Neural cell (in vitro differentiated cells): ENCODE measurements around the gene SEL1L3. TPM values are rescaled to one million over a fixed set of nuclear protein-coding genes. Genes with fewer than 3 reads are reported as not detected.

ENCODE experiments used
- H2AFZ ChIP-seq: fragments of 200-600, 300-800 bp; sonication (generic), shearing (Covaris generic); 2 replicates; pipeline ENCODE4 v1.6.0; 2014; ENCODE audit warnings: low read depth, mild to moderate bottlenecking, antibody characterized with exemption, low read length, moderate library complexity
- H3F3A ChIP-seq: fragments of 200-600 bp; shearing (Covaris generic); 2 replicates; pipeline ENCODE4 v1.6.1; 2016; ENCODE audit warnings: mild to moderate bottlenecking, moderate library complexity, mixed read lengths, antibody characterized with exemption, low read length; ENCODE audit not compliant: insufficient read depth, poor library complexity, severe bottlenecking
- H3K27ac ChIP-seq: fragments of 200-600, 300-800 bp; sonication (generic), shearing (Covaris generic); 2 replicates; pipeline ENCODE4 v1.5.1; 2014; ENCODE audit warnings: mild to moderate bottlenecking, low read length, moderate library complexity
- H3K27me3 ChIP-seq: fragments of 300-800, 200-600 bp; sonication (generic), shearing (Covaris generic); 2 replicates; pipeline ENCODE4 v1.6.0; 2014; ENCODE audit warnings: mild to moderate bottlenecking, low read depth, low read length, moderate library complexity; ENCODE audit not compliant: insufficient read depth
- H3K36me3 ChIP-seq: fragments of 300-800, 200-600 bp; sonication (generic), shearing (Covaris generic); 2 replicates; pipeline ENCODE4 v1.5.1; 2014; ENCODE audit warnings: mild to moderate bottlenecking, antibody characterized with exemption, low read length, moderate library complexity; ENCODE audit not compliant: insufficient read depth
- H3K4me2 ChIP-seq: fragments of 300-800, 200-600 bp; sonication (generic), shearing (Covaris generic); 2 replicates; pipeline ENCODE4 v1.6.0; 2014; ENCODE audit warnings: mild to moderate bottlenecking, low read length
- H3K4me3 ChIP-seq: fragments of 300-800, 200-600 bp; sonication (generic), shearing (Covaris generic); 2 replicates; pipeline ENCODE4 v1.5.1; 2014; ENCODE audit warnings: mild to moderate bottlenecking, low read length, moderate library complexity
- H3K79me2 ChIP-seq: fragments of 200-600 bp; shearing (Covaris generic); replicated peaks from 2 replicates; pipeline ENCODE4 v1.6.0; 2014; ENCODE audit warnings: mild to moderate bottlenecking, low read length, moderate library complexity; ENCODE audit not compliant: insufficient read depth
- H3K9ac ChIP-seq: fragments of 300-800, 200-600 bp; sonication (generic), shearing (Covaris generic); 2 replicates; pipeline ENCODE4 v1.6.1; 2016; ENCODE audit warnings: mild to moderate bottlenecking, low read length, mixed read lengths
- H3K9me2 ChIP-seq: fragments of 200-600 bp; shearing (Covaris generic); 2 replicates; pipeline ENCODE4 v1.6.1; 2016; ENCODE audit warnings: mild to moderate bottlenecking, low read length, mixed read lengths; ENCODE audit not compliant: insufficient read depth
- H3K9me3 ChIP-seq: fragments of 200-600, 300-800 bp; sonication (generic), shearing (Covaris generic); 2 replicates; pipeline ENCODE4 v1.6.1; 2016; ENCODE audit warnings: mild to moderate bottlenecking, mixed run types, low read length, moderate library complexity, mixed read lengths
- H4K20me1 ChIP-seq: fragments of 200-600 bp; shearing (Covaris generic); 2 replicates; pipeline ENCODE4 v1.6.1; 2016; ENCODE audit warnings: mild to moderate bottlenecking, mixed run types; ENCODE audit not compliant: insufficient read depth
- EP300 ChIP-seq: fragments of 450-650 bp; conservative IDR thresholded peaks from 2 replicates; pipeline ENCODE4 v1.6.1; 2014; ENCODE audit warnings: antibody characterized with exemption, mild to moderate bottlenecking, moderate library complexity; ENCODE audit not compliant: poor library complexity, severe bottlenecking
- EZH2 ChIP-seq: fragments of 200-600, 300-800 bp; shearing (Covaris generic), sonication (generic); IDR thresholded peaks from 2 replicates; pipeline ENCODE4 v1.6.1; 2014; ENCODE audit warnings: antibody characterized with exemption, low read length, borderline replicate concordance, mild to moderate bottlenecking; ENCODE audit not compliant: insufficient read depth, poor library complexity, severe bottlenecking
- MXI1 ChIP-seq: fragments of 450-650 bp; conservative IDR thresholded peaks from 2 replicates; pipeline ENCODE4 v1.6.1; 2014; ENCODE audit warnings: antibody characterized with exemption, mild to moderate bottlenecking; ENCODE audit not compliant: poor library complexity, severe bottlenecking
- POLR2AphosphoS5 ChIP-seq: IDR thresholded peaks from 2 replicates; pipeline ENCODE4 v1.6.1; 2012
- RAD21 ChIP-seq: fragments of 450-650 bp; conservative IDR thresholded peaks from 2 replicates; pipeline ENCODE4 v1.6.1; 2014; ENCODE audit warnings: antibody characterized with exemption, mild to moderate bottlenecking, moderate library complexity
- REST ChIP-seq: IDR thresholded peaks from 2 replicates; pipeline ENCODE4 v1.6.1; 2012; ENCODE audit warnings: borderline replicate concordance
- SMC3 ChIP-seq: fragments of 450-650 bp; conservative IDR thresholded peaks from 2 replicates; pipeline ENCODE4 v1.6.1; 2014; ENCODE audit warnings: antibody characterized with exemption, mild to moderate bottlenecking, moderate library complexity; ENCODE audit not compliant: poor library complexity
- TAF1 ChIP-seq: IDR thresholded peaks from 2 replicates; pipeline ENCODE4 v1.6.1; 2012; ENCODE audit warnings: low read depth
- polyA plus RNA-seq: library from polyadenylated mRNA; depleted of rRNA; stranded (reverse); fragments of >200 nt; gene quantifications from 2 replicates; pipeline ENCODE4 v1.2.3, GENCODE V29; 2014
- TF ChIP-seq, protein P1 (sequence below): fragments of 450-650 bp; IDR thresholded peaks from 2 replicates; pipeline ENCODE4 v1.5.1; 2014; ENCODE audit warnings: antibody characterized with exemption, mild to moderate bottlenecking, moderate library complexity; ENCODE audit not compliant: poor library complexity, severe bottlenecking

SEL1L3 gene
- polyA plus RNA-seq, 1 donor from 2014 or later, result 2.0 TPM

DNA sequence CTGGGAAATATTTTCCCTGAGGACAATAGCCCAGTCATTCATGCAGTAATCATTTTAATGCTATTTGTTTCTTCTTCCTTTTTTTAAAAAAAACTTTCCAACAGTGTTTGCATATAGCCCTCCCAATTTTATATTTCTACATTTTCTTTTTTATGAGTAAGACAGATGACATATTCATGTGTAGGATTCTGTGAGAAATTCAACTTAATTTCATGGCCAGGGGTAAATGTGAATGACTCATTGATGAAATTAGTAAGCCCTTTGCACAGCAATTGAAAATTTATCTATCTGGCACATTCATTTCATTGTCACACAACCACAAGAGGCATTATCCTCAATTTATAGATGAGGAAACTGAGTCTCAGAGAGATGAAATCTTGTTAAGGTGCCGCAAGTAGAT is 37.5 kb upstream of the SEL1L3 start:
- Histone ChIP-seq H3F3A (no peaks in the 10 kb centered on the region), H3K9me2 (no peaks in the 10 kb centered on the region), H3K79me2 (no peaks in the 10 kb centered on the region), H3K36me3 (no peaks in the 10 kb centered on the region), H3K4me3 (no peak overlapping the region), H3K27ac (no peak overlapping the region), H4K20me1 (no peaks in the 10 kb centered on the region), H3K4me2 (no peak overlapping the region), H2AFZ (no peak overlapping the region), H3K9me3 (no peaks in the 10 kb centered on the region), H3K27me3 (no peaks in the 10 kb centered on the region), H3K9ac (no peak overlapping the region)
- no peak for TF ChIP-seq REST
- no peak for TF ChIP-seq TAF1
- no peak for TF ChIP-seq POLR2AphosphoS5
- no peak for TF ChIP-seq MXI1
- TF ChIP-seq SMC3, result no peak
- no peak for TF ChIP-seq EP300
- TF ChIP-seq RAD21, result no peak
- TF ChIP-seq, protein P1, sequence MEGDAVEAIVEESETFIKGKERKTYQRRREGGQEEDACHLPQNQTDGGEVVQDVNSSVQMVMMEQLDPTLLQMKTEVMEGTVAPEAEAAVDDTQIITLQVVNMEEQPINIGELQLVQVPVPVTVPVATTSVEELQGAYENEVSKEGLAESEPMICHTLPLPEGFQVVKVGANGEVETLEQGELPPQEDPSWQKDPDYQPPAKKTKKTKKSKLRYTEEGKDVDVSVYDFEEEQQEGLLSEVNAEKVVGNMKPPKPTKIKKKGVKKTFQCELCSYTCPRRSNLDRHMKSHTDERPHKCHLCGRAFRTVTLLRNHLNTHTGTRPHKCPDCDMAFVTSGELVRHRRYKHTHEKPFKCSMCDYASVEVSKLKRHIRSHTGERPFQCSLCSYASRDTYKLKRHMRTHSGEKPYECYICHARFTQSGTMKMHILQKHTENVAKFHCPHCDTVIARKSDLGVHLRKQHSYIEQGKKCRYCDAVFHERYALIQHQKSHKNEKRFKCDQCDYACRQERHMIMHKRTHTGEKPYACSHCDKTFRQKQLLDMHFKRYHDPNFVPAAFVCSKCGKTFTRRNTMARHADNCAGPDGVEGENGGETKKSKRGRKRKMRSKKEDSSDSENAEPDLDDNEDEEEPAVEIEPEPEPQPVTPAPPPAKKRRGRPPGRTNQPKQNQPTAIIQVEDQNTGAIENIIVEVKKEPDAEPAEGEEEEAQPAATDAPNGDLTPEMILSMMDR, result no peak
- no peak for TF ChIP-seq EZH2

DNA sequence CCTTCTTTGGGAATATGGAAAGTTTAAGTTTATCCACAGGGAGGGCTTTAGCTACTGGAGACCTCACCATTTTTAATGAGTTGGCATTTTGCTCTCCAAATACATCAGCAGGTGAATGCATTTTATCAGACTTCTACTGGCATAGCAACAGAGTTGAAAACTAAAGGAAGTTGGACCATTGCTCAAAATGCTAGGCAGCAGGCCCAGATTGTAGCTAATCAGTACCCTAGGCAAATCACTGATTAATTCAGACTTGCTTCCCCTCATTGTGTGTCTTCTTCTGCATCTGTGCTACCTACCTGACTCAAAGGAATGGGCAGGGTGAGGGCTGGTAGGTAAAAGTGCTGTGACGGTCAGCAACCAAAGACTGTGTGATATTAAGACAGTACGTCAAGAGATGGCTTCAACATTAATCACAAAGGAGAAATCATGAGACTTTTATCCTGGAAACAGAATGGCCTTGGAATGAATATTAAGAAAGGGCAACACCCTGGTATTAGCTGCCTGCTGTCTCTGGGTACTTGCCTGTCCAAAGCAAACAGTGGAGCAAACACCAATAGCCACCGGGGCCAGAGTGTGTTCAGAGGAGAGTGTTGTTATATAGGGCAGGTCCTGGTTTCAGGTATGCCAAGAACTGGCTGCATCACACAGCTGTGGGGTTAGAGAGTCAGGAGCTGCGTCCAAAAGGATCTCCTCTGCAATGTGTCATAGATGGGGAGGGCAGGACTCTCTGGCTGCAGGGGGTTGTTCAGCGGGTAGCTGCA is 34.2 kb upstream of the SEL1L3 start:
- Histone ChIP-seq H3K9me3 (no peaks in the 10 kb centered on the region), H3K9me2 (no peaks in the 10 kb centered on the region), H3F3A (no peaks in the 10 kb centered on the region), H4K20me1 (no peaks in the 10 kb centered on the region), H3K36me3 (no peaks in the 10 kb centered on the region), H2AFZ (no peak overlapping the region), H3K27me3 (no peaks in the 10 kb centered on the region), H3K27ac (no peak overlapping the region), H3K9ac (no peak overlapping the region), H3K4me3 (no peak overlapping the region), H3K79me2 (no peaks in the 10 kb centered on the region), H3K4me2 (no peak overlapping the region)
- no peak for TF ChIP-seq REST
- TF ChIP-seq TAF1, result no peak
- no peak for TF ChIP-seq EP300
